Mucosa of rectum (tissue), 2 donors: ENCODE measurements around the gene ALDOC.

Source experiments
- H3K27ac ChIP-seq, 2 donors: one replicate each; pipeline ENCODE4 v1.7.0; 2013; ENCODE audit warnings: inconsistent platforms in 2 of 2, low read depth in 2 of 2, low read length in 2 of 2
- H3K27me3 ChIP-seq, 2 donors: one replicate each; pipeline ENCODE4 v1.7.0; 2013; ENCODE audit warnings: low read length in 2 of 2; ENCODE audit not compliant: control insufficient read depth in 2 of 2, insufficient read depth in 2 of 2
- H3K36me3 ChIP-seq, 2 donors: one replicate each; pipeline ENCODE4 v1.7.0; 2013; ENCODE audit warnings: low read length in 2 of 2; ENCODE audit not compliant: control insufficient read depth in 2 of 2, insufficient read depth in 2 of 2
- H3K4me1 ChIP-seq, 2 donors: one replicate each; pipeline ENCODE4 v1.7.0; 2013; ENCODE audit warnings: low read length in 2 of 2, mild to moderate bottlenecking in 1 of 2; ENCODE audit not compliant: control insufficient read depth in 2 of 2, insufficient read depth in 2 of 2
- H3K4me3 ChIP-seq, 2 donors: one replicate each; pipeline ENCODE4 v1.7.0; 2013; ENCODE audit warnings: low read length in 2 of 2
- H3K9ac ChIP-seq, 2 donors: one replicate each; pipeline ENCODE4 v1.7.0; 2013; ENCODE audit warnings: low read length in 2 of 2, low read depth in 1 of 2, mild to moderate bottlenecking in 1 of 2
- H3K9me3 ChIP-seq, 2 donors: one replicate each; pipeline ENCODE4 v1.7.0; 2013; ENCODE audit warnings: low read length in 2 of 2; ENCODE audit not compliant: control insufficient read depth in 2 of 2
- donor health status: healthy.
- donor health status: Normal muscosa, but diverticular disease.

ALDOC gene

DNA sequence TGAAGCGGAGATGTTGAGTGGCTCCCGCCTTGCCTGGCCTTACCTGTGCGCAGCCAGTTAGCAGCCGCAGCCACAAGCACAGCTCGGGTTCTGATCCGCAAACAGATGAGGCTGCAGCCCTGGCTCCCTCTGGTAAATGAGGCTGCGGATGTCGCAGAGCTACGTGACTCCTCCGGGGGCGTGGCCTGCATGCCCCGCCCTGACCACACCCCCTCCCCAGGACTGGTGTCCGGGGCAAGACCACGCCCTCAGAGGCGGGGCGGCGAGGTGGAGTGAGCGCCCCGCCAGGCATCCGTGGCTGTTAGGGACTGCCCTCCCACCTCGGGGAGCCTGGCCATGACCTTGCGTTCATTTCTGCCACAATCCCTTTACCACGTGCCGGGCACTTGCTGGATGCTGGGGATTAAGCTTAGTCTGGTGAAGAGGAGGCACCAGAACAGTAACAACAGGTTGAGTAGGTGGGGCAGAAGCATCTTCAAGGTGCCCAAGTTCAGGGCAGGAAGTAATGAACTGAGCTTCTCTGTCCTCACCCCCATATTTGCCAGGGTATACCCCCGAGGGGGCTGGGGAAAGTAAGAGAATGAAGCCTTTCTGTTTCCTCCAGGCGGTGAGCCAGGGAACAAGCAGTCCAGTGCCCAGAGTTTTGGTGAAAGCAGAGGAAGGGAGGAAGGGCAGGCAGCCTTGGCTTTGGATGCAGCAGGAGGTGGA lies at the start of gene ALDOC:
ALDOC (minus strand) TSS at position 138 of the 708 bp plus-strand sequence. CDS start 1,363 bp downstream, outside the sequence.
- H3K36me3 ChIP-seq, result peaks cover 3 to 4% of the 10 kb centered on the region in 2 donors
- peaks cover 10 to 15% of the 10 kb centered on the region in 2 donors for H3K4me1 ChIP-seq
- H3K27ac ChIP-seq, result no peak within 1 kb of the TSS
- H3K9me3 ChIP-seq, result no peaks in the 10 kb centered on the region
- peak within 1 kb of the TSS in 1 of 2 donors; percentile 6 for H3K9ac ChIP-seq
- peak within 1 kb of the TSS; percentile 38 to 56 for H3K4me3 ChIP-seq
- no peaks in the 10 kb centered on the region for H3K27me3 ChIP-seq

DNA sequence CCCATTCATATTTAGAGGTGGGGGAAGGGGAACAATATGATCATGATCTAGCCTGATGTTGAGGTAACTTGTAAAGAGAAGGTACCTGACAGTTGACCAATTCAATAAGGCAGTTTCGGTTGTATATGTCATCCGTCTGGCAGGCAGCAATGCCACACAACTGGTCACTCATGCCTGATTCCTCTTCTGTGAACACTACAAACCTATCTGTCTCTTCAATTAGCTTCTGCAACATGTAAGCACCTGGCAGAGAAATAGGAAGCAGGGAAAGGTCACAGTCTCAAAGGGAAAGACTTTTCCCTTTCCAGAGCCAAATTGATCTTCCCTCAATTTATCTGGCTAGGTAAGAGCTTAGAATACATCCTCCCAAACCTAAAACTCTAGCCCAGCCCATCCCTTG lies 47.5 kb upstream of the ALDOC start:
- no peak overlapping the region for H3K27ac ChIP-seq
- H3K9ac ChIP-seq, result no peak overlapping the region
- H3K27me3 ChIP-seq, result no peaks in the 10 kb centered on the region
- no peak overlapping the region for H3K4me3 ChIP-seq
- peaks cover 71 to 73% of the 10 kb centered on the region in 2 donors for H3K36me3 ChIP-seq
- H3K9me3 ChIP-seq, result no peaks in the 10 kb centered on the region
- no peaks in the 10 kb centered on the region for H3K4me1 ChIP-seq

GRCh38 chr17:28623696-28624095 lies 47.0 kb upstream of the ALDOC start:
- no peaks in the 10 kb centered on the region for H3K27me3 ChIP-seq
- no peak overlapping the region for H3K9ac ChIP-seq
- peaks cover 74 to 77% of the 10 kb centered on the region in 2 donors for H3K36me3 ChIP-seq
- H3K27ac ChIP-seq, result no peak overlapping the region
- no peaks in the 10 kb centered on the region for H3K9me3 ChIP-seq
- H3K4me3 ChIP-seq, result no peak overlapping the region
- no peaks in the 10 kb centered on the region for H3K4me1 ChIP-seq

DNA sequence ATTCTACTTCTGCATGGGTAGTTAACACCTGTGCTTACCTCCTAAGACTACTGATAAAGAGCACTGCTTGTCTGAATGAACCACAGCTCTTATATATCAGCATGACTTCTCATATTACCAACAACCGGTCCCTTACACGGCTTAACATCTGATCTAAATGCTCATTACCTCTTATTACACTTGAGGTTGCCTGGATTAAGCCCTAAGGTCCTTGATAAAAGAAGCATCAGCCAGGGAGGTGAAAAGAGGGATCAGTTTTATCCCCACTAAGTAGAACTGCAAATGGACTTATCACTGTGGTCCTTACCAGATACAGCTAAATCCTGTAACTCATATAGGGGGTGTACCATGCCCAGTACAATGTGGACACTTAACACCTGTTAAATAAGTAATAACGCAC lies 45.5 kb upstream of the ALDOC start:
- peaks cover 79 to 80% of the 10 kb centered on the region in 2 donors for H3K36me3 ChIP-seq
- no peaks in the 10 kb centered on the region for H3K9me3 ChIP-seq
- H3K4me1 ChIP-seq, result no peaks in the 10 kb centered on the region
- H3K27ac ChIP-seq, result no peak overlapping the region
- no peaks in the 10 kb centered on the region for H3K27me3 ChIP-seq
- H3K9ac ChIP-seq, result no peak overlapping the region
- no peak overlapping the region for H3K4me3 ChIP-seq

GRCh38 chr17:28620010-28620409 lies 43.3 kb upstream of the ALDOC start:
- Histone ChIP-seq H3K27me3 (no peaks in the 10 kb centered on the region), H3K36me3 (peaks cover 89 to 90% of the 10 kb centered on the region in 2 donors), H3K4me1 (no peaks in the 10 kb centered on the region), H3K9ac (no peak overlapping the region), H3K4me3 (no peak overlapping the region), H3K27ac (no peak overlapping the region), H3K9me3 (no peaks in the 10 kb centered on the region)

DNA sequence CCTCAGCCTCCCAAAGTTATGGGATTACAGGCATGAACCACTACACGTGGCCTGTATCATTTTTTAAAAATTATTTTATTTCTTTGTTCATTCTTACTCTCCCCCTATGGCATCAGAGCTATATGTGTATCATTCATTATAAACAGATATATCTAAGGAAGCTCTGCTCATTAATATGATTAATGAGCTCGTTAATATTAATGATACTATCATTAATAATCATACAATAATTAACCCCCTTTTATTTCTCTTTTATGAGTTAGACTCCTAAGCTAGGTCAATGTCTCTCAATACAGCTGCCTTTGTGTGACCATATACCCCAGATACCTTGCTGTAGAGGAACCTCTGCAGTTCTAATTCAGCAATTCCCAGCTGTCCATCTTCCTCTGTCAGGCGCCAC lies 41.8 kb upstream of the ALDOC start:
- no peaks in the 10 kb centered on the region for H3K9me3 ChIP-seq
- H3K36me3 ChIP-seq, result peaks cover 86% of the 10 kb centered on the region in 2 donors
- H3K9ac ChIP-seq, result no peak overlapping the region
- no peak overlapping the region for H3K27ac ChIP-seq
- no peaks in the 10 kb centered on the region for H3K4me1 ChIP-seq
- H3K27me3 ChIP-seq, result no peaks in the 10 kb centered on the region
- H3K4me3 ChIP-seq, result no peak overlapping the region

DNA sequence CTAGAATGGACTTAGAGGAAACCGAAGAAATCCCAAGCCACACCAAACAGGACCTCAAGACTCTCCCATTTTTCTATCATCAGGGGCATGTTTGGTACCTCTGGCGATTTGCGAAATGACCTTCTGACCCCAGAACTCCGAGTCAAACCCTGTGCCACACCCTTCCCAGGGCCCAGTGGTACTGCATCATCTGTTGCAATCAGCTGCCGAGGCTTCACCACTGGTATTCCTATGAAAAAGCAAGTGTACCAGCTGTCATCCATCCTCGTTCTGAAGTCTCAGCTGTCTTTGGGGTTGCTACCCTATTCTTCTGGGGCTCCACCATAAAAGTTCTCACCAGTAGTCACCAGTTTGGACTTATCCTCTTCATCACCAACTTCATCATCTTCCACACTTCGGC lies 39.6 kb upstream of the ALDOC start:
- Histone ChIP-seq H3K9ac (no peak overlapping the region), H3K9me3 (no peaks in the 10 kb centered on the region), H3K27ac (no peak overlapping the region), H3K27me3 (no peaks in the 10 kb centered on the region), H3K4me3 (no peak overlapping the region), H3K4me1 (peaks cover 0 to 3% of the 10 kb centered on the region in 2 donors), H3K36me3 (peaks cover 65 to 70% of the 10 kb centered on the region in 2 donors)

GRCh38 chr17:28615260-28615940 lies 38.7 kb upstream of the ALDOC start:
- H3K9me3 ChIP-seq, result no peaks in the 10 kb centered on the region
- H3K36me3 ChIP-seq, result peaks cover 56 to 62% of the 10 kb centered on the region in 2 donors
- H3K4me3 ChIP-seq, result no peak overlapping the region
- H3K27me3 ChIP-seq, result no peaks in the 10 kb centered on the region
- peaks cover 0 to 8% of the 10 kb centered on the region in 2 donors for H3K4me1 ChIP-seq
- H3K9ac ChIP-seq, result no peak overlapping the region
- no peak overlapping the region for H3K27ac ChIP-seq

DNA sequence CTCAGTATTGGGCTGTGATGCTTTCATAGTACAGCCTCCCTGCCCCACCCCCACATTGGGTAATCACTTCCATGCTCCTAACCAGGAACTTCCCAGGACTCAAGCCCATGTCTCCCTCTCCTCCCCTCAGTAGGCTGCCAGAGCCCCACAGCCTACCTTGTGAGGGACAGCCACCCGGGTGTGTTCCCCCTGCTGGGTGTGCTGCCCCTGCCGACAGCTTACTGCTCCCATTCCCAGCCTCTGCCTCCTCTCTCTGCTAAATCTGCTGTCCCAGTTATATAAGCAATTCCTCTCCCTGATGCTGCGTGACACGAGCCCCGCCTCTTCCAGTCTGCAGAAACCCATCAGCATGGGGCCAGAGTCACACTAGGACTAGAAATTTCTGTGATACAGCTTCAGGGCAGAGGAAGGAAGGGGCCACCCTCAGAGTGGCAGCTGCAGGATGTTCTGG lies 37.3 kb upstream of the ALDOC start, which contains the start of gene RSKR:
RSKR (minus strand) TSS at position 255 of the 451 bp plus-strand sequence; CDS start at position 231, 24 bp downstream.
- Histone ChIP-seq H3K27ac (no peak within 1 kb of the TSS), H3K9ac (no peak within 1 kb of the TSS), H3K27me3 (no peaks in the 10 kb centered on the region), H3K36me3 (peaks cover 44 to 49% of the 10 kb centered on the region in 2 donors), H3K4me3 (no peak within 1 kb of the TSS), H3K9me3 (no peaks in the 10 kb centered on the region), H3K4me1 (peaks cover 0 to 12% of the 10 kb centered on the region in 2 donors)
